Suppressor macrophage (primary cell): ENCODE measurements around the gene TWF2.
A peak's percentile ranks its signal among the peaks of the same experiment; 100 is the strongest.

Experiments used
- DNase-seq, 4 experiments: peaks; one replicate each; pipeline ENCODE4 v3.0.0-alpha.2; 2020 to 2022

TWF2 gene

DNA sequence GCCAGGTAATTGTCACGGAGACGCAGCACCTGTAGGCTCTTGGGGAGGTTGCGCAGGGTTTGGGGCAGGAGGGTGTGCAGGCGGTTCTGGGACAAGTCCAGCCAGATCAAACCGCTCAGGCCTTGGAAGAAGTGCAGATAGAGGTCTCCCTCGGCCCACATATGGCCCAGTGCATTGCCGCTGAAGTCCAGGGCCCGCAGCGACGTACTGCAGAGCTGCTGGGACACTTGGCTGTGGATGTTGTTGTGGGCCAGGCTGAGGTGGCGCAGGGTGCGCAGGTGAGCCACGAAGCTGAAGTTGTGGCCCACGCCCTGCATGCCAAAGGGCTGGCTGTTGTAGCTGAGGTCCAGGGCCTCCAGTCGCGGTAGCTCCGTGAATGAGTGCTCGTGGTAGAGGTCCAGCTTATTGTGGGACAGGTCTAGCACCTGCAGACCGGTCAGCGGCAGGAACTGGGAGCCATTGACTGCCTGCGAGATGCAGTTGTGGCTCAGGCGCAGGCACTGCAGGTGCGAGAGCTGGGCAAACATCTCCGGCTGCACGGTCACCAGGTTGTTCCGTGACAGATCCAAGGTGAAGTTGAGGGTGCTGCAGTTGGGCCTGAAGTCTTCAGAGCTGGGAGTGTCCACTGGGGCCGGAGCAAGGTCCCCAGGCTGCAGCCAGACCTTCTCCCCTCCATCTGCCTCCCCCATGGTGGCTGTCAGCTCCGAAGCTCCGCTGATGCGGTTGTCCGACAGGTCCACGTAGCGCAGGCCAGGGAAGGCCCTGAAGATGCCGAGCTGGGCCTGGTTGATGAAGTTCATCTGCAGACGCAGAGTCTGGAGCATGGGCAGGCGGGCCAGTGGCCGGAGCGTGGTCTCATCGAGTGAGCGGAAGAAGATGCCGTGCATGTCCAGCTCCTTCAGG, 16.4 kb downstream of the TWF2 start:
- no peak for DNase-seq

- no peak for DNase-seq
Observed at GRCh38 chr3:52221563-52222318, 17.2 kb downstream of the TWF2 start.

DNA sequence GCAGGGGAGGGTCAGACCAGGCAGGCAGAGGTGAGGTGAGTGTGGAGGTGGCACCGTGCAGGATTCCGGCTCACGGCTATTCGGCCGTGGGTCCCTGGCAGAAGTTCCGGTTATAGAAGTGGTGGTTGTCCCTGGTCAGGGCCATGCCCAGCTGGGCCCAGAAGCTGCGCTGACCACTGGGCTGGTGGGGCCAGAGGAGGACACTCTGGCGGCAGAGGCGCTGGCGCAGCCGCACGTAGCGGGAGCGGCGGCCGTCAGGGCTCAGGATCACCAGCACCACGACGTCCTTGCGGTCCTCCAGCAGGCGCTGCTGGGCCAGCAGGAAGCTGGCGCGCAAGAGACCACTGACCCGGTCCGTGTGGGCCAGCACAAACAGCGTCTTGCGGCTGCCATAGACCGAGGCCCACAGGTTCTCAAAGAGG, 17.8 kb downstream of the TWF2 start:
- no peak for DNase-seq

GRCh38 chr3:52220380-52221026, 18.5 kb downstream of the TWF2 start:
- peak; percentile 86 to 92 (median 90) for DNase-seq

DNA sequence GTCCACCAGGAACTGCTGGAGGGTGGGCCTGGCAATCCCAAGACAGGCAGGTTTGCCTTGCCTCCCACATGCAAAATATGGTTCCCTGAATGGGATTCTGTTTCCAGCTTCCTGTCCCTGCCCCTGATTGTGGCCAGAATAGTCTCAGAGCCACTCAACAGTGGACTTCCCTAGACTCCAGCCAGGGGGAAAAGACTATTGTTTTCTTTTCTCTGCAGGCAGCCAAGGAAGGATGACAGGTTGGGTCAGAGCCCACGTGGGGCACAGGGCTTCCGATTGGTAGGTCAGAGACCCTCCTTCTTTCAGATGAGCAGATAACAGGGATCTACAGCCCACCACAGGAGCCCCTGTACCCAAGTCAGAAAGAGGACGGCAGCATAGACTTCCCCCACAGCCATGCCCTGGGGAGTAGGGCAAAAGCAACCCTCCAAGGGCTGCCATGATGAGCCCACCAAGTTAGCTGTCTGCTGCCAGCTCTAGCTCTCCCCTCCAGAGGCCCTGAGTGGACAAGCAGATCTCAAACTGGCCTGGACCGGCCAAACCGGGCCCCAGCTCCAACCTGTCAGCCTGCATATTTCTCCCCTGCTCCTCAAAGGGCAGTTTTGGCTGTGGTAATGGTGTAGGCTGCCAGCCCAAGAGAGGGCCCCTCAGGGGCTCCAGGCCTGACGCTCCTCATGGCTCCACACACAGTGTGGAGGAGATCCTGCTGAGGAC, 19.9 kb downstream of the TWF2 start:
- no peak for DNase-seq

DNA sequence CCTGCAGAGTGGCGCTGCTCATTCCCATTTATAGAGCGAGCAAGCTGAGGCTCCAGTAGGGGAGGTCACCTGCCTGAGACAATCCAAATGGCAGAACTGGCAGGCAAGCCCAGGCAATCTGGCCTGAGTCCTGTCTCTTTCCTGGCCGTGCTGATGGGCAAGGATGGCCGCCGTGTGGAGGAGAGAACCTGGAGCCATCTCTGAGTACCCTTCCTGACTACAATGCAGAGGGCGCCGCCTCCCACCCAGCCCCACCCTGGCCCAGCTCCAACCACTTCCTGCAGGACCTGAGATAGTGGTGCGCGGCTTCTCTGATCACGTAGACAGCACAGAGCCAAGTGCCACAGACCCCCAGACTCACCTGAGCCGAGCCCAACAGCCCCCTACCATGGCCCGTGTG, 20.5 kb downstream of the TWF2 start:
- no peak for DNase-seq

DNA sequence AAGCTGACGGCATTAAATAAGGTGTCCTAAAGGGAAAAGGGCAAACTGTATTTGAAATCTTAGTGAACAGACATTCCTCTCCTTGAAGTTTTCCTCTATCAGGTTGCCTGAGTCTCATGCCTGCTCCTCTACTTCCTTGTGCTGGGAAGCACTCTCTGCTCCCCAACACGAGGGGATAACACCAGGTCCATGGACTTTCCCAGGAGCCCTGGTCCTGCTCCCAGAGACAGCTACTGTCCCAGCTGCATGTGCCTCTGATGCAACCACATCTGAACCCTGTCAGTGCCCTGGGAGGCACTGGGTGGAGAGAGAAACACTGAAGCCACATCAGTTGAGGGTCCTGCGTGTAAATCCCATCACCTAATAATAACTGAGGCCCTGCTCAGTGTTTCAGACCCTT, 20.9 kb downstream of the TWF2 start:
- DNase-seq, result no peak

DNA sequence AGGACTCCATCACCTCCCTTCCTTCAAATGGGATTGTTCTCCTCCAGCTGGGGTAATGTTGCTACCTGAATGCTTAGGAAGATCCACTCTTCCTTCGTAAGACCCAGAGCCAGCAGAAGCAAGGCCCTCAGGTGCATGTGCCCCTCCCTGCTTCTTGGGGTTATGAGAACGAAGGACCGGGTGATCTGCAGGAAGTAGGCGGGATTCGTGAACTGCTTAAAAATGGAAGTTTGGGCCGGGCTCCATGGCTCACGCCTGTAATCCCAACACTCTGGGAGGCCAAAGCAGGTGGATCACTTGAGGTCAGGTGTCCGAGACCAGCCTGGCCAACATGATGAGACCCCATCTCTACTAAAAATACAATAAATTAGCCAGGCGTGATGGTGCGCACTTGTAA, 21.6 kb downstream of the TWF2 start:
- DNase-seq, result no peak

DNA sequence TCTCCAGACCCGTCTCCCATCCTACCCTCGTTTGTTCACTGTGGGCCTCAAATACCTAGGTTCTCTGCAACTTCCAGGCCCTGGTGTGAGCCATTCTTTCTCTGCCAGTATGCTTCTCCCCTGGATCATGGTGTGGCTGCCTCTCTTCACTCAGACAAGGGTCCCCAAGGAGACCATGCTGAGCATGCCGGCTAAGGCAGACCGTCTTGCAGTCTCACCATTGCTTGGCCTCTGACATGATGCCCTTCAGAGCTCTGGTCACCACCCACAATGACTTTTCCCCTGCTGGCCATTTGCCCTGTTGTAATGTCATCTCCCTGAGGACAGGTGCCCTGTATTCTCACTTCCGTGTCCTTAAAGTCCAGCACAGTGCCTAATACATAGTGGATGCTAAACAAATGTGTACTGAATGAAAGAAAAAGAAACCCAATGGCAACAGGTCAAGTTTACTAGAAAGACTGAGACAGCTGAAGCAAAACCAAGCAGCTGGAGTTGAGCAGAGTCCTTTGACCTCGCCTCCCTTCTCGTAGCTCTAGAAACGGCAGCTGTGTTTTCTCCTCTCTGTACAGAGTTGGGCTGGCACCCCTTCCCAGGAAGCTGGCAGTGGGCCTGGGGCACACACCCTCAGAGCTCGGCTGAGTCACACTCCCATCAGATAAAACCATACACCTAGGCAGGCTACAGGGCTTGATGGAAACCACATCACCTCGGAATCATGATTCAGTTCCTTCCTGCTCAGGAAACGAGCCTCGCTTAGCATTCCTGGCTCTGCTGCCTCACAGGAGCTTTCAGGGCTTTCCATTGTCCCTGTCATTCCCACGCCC, 22.2 kb downstream of the TWF2 start:
- DNase-seq, result no peak

DNA sequence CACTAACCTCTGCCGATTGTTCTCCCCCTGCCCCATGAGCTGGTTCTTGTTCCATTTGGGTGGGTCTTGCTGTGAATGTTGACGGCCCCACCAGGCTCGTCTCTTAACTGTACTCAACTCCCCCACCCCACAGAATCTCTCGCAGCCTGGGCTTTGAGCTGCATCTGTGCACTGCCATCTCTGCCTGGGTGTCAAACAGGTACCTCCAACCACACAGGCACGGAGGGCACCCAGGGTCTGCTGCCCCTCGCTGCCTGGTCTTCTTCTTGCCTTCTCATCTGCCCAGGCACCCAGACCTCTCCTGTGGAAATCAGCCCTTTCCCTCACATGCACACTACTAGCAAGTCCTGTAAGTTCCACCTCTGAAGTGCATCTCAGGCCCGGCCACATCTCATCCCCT, 23.6 kb downstream of the TWF2 start:
- DNase-seq, result no peak

GRCh38 chr3:52213901-52214300, 25.1 kb downstream of the TWF2 start:
- DNase-seq, result no peak

DNA sequence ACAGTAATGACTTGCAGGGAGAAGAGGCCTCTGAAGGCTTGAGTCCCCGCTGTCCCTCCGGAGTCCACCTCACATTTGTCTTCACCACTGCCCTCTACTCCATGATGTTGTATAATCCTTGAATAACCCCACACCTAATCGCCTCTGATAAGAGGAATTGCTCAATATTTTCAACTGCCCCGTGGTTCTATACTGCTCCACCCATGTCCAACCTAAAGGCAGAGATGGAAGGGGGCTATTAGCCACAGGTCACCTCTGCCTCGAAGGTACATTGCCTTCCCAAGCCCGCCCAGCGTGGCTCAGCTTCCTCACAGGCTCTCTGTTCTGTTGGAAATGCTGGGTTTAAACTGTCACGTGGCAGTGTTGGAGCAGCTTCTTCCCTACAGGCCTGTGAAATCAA, 26.0 kb downstream of the TWF2 start:
- no peak for DNase-seq

DNA sequence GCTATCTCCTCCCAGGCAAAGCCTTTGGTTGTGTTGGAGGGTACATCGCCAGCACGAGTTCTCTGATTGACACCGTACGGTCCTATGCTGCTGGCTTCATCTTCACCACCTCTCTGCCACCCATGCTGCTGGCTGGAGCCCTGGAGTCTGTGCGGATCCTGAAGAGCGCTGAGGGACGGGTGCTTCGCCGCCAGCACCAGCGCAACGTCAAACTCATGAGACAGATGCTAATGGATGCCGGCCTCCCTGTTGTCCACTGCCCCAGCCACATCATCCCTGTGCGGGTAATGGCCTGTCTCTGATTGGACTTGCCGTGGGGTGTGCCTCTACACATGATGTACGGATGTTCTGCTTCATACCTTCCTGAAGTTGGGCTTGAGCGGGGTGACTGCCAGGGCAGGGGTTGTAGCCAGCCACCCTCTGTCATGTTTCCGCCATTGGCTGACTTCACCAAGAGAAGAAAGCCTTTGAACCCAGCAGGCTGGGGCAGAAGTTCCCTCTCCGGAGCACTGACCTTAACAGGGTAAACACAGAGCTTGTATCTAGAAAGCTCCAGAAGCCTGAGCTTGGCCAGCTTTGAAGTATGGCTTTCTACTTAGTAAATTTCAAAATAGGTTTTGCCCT, 27.6 kb downstream of the TWF2 start:
- DNase-seq, result no peak

DNA sequence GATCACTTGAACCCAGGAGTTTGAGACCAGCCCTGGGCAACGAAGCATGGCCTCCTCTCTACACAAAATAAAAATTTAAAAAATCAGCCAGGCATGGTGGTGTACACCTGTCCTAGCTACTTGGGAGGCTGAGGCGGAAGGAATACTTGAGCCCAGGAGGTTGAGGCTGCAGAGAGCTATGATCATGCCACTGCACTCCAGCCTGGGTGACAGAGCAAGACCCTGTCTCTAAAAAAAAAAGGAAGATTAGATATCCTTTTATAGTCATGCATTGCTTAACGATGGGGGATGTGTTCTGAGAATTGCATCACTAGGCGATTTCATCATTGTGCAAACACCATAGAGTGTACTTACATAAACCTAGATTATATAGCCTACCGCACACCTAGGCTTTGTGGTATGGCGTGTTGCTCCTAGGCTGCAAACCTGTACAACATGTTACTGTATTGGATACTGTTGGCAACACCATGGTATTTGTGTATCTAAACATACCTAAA, 28.4 kb downstream of the TWF2 start:
- peak; percentile 53 to 84 (median 74) for DNase-seq

DNA sequence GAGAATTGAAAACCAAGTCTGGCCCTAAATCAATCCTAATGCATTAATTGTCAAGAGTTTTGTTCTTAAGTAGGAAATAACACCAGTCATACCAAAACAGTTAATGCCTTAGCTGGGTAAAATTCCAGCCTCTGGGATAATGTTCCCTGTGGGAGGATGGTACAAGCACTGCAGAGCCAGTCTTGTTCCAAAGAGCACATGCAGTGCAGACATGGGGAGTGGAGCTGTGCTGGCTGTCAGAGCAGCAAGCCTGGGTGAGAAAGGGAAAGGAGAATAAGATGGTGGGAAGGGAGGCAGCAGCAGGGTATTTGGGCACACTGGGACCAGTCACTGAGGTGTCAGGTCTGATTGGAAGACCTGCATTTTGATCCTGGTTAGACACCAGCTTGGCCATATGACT, 28.9 kb downstream of the TWF2 start:
- DNase-seq, result no peak

DNA sequence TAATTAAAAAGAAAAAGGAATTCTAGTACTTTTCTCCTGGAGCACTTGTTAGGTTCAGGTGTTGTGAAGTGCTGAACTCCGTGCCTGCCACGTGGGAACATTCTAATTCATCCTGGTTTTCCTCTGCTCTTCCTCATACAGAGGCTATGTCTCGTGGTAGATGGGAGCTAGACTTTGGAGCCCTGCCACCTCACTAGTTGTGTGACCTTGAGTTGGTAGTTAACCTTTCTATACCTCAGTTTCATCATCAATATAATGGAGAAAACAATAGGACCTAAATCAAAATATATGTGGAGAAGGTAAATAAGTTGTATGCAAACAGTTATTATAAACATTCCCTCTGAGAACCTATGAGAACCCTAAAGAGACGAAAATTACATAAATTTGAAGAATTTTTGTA, 30.4 kb downstream of the TWF2 start:
- no peak for DNase-seq

DNA sequence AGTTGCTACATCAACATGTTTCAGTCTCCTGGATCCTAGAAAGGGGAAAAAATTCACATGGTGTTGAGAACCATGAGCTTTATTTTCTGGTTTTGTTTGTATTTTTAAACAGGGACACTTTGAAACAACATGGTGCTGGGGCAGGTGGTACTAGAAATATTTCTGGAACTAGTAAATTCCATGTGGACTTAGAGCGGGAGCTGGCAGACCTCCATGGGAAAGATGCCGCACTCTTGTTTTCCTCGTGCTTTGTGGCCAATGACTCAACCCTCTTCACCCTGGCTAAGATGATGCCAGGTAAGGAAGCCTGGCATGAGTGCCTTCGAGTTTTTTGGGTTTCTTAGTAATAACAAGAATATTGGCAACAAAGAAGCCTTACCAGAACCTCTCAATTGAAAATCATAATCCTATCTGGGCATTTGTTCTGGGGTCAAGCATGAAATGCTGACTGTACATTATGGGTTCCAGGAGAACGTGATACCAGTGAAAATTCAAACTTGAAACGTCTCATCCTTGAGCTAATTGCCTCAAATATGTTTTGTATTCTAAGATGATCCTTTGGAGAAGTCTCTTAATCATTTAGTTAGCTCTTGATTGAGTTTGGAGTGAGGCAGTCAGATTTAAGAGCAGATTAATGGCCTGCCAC, 33.1 kb downstream of the TWF2 start:
- no peak for DNase-seq

- DNase-seq, result peak; percentile 71 to 89 (median 85)
Observed at GRCh38 chr3:52204337-52205073, 34.5 kb downstream of the TWF2 start.

DNA sequence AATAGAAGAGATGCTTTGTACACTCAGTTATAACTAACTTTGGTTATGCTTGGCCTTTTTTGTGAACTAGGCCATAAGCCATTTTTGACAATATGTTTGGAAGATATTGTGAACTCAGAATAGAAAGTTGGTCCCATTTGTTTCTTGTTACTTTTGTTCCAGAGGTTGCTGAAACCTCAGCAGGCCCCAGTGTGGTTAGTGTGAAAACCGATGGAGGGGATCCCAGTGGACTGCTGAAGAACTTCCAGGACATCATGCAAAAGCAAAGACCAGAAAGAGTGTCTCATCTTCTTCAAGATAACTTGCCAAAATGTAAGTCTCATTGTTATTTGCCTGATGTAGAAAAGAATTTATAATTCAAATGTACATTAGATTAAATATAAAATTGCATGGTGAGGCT, 35.3 kb downstream of the TWF2 start:
- no peak for DNase-seq
